HG03432 (cell line): Measurements from ENCODE around the gene ORAI2.
"Not testable (repeated sequence)": the region's sequence is repeated elsewhere in the genome, so short reads cannot be mapped to it uniquely, and the experiment has no call there.

Experiments used
- ATAC-seq: cut with Tn5 transposase; IDR thresholded peaks from one replicate; pipeline ENCODE4 v1.9.1; 2021; ENCODE audit warnings: mild to moderate bottlenecking, moderate library complexity; ENCODE audit not compliant: unreplicated experiment

Gene ORAI2

GRCh38 chr7:102494473-102495149 lies 61.2 kb downstream of the ORAI2 start:
- peak; percentile 72 for ATAC-seq

- ATAC-seq = not testable (repeated sequence)
These were observed 63.5 kb downstream of the ORAI2 start for GRCh38 chr7:102496861-102497260.

DNA sequence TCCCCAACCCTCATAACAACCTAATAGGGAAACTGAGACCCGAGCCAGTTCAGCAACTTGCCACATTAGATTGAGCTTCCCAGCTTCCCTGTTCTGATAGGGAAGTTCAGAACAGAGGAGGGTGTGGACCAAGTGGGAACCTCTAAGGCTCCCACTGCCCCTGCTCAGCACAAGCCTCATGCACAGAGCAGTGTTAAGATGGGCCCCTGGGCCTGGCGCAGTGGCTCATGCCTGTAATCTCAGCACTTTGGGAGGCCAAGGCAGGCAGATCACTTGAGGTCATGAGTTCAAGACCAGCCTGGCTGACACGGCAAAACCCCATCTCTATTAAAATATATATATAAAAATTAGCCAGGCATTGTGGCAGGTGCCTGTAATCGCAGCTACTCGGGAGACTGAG lies 63.9 kb downstream of the ORAI2 start:
- ATAC-seq = not testable (repeated sequence)

DNA sequence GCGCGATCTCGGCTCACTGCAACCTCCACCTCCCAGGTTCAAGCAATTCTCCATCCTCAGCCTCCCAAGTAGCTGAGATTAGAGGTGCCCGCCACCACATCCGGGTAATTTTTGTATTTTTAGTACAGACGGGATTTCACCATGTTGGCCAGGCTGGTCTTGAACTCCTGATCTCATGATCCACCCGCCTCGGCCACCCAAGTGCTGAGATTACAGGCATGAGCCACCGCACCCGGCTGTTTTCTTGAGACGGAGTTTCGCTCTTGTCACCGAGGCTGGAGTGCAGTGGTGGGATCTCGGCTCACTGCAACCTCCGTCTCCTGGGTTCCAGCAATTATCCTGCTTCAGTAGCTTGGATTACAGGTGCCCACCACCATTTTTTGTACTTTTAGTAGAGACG lies 64.9 kb downstream of the ORAI2 start:
- ATAC-seq = not testable (repeated sequence)

GRCh38 chr7:102503141-102503540 lies 69.8 kb downstream of the ORAI2 start:
- not testable (repeated sequence) for ATAC-seq

DNA sequence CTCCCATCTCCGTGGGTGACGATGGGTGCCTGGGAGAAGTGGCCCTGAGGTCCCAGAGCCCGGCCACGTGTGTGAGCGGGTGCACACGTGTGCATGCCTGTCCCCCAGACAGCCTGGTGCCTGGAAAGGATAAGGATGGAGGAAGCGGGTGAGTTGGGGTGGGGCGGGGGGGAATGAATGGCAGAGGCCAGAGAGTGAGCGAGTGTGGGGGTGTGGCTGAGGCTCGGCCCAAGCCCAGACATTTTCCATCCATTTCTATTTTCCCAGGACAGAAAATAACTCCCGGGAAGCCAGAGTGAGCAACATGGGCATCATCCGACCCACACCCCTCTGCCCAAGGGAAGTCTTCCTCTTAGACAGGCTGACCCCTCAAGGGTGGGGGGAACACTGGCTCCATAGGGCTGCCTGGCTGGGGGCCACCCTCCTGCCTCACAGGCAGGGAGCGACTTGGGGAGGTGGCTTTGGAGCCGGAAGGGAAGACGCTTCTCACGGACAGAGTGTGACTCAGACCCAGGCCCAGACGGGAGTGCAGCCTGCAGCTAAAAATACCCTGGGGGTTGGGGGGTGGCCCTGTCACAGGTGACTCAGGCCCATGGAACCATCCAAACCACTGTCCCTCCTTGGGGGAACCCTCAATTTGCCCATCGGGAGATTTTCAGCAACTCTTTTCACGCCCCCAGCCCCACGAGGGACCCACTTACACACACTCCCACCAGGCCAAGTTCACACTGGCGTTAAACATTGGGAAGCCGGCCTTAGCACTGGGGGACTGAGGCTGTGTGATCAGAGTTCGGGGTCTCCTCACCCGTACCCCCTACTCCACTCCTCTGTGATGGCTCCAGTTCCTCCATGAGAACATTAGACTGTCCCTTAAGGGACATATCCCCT lies 72.2 kb downstream of the ORAI2 start:
- ATAC-seq = not testable (repeated sequence)
